CD4-positive, alpha-beta T cell treated with Interferon gamma for 1 hour (primary cell): ENCODE measurements around the gene LRRTM4.

Experiments used
- DNase-seq: peaks from one replicate; pipeline ENCODE4 v3.0.0-alpha.2; 2020

Gene LRRTM4

DNA sequence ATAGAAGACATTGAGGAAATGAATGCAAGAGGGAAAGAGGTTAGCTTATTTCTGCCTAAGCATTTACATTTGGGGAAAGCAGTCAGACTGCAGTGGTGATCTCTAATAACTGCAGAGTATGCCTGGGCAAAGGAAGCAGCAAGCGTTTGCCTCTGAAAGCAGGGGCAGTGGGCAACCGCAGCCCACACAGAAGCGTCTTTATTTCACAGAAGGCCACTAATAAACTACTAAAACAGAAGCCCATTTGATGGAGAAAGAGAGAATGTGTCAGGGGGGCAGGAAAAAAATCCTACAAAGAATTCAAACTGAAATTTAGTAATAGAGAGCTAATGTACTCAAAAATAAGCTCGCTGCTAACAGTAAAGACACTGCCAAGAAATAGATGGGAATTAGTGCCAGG lies 53.1 kb downstream of the LRRTM4 start:
- no peak for DNase-seq

DNA sequence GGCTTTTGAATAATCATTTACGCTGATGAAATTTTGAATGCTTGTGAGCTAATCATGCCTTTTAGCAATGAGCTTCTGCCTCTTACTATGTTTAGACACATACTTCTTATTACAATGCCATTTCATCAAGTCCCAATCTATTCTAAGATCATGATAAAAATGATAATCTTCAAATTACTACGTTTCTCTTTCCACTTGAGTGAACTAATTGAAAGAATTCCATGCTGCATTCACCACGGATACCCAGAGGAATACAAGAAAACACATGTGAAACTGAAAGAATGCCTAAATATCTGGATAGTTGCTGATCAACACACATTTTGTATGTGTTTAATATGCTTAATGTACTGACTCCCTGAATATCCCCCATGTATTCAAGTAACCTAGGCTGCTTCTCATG lies 62.3 kb downstream of the LRRTM4 start:
- DNase-seq: no peak

DNA sequence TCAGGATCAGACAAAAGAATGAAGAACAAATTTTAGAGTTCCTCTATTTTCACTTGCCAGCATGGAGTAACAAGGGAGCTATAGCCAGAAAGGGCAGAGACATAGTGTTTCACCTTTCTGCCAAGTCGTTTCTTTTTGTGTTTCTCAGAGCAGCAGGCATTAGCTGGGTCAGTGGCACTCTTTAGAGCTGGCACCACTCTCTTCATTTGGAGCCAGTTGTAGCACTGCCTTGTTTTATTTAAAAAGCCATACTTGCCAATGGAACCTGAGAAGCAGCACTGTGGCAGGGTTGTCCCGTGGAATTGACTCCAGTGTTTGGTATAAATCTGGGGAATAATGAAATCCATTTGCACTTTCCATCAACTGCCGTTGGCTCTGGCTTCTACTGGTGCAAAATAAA lies 64.0 kb downstream of the LRRTM4 start:
- DNase-seq: no peak

DNA sequence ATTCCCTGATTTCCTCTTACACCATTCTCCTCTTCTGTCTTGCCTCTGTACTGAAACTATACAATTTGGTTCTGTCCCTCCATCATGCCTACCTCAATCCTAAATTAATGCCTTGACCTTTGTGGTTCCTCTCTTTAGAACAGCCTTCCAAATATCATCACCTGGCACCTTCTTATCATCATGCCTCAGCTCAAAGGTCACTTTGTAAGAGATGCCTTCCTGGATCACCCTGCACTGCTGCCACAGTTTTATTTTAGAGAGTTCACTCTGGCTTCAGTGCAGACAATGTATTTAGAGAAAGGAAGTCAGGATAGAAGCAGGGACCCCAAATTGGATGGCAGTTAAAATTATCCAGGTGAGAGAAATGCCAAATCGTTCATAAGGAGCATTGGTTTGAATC lies 64.5 kb downstream of the LRRTM4 start:
- no peak for DNase-seq

DNA sequence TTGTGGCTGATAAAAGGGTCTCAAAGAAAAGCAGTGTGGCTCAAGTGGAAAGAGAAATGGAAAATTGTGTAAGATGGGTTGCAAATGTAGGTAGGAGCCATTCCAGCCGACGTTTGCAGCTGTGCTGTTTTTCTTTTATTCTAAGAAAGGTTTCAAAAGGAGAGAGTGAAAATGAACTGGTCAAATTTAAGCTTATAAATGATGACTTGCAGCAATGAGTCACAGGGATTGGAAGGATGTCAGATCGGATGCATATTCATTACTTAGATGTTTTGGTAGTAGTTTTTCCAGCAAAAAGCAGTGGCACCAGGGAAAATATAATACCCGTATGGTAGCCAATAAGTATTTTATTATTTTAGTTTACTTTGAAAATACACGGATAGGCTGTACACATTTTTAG lies 79.1 kb downstream of the LRRTM4 start:
- no peak for DNase-seq

DNA sequence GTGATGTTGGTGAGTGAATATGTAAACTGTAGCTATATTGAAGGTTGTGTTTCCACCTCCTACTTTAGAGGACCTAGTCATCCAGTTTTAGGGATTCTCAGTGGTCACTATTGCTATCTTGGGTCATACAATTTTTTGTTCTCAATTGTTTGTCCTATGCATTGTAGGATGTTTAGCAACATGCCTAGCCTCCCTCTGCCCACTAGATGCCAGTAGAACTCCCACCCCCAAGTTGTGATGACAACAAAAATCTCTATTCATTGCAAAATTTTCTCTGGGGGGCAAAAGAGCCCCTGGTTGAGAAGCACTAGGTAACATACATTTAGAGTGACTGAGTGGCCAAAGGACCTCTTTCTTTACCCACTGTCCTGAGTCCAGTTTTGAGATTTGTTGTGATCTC lies 87.3 kb downstream of the LRRTM4 start:
- no peak for DNase-seq

DNA sequence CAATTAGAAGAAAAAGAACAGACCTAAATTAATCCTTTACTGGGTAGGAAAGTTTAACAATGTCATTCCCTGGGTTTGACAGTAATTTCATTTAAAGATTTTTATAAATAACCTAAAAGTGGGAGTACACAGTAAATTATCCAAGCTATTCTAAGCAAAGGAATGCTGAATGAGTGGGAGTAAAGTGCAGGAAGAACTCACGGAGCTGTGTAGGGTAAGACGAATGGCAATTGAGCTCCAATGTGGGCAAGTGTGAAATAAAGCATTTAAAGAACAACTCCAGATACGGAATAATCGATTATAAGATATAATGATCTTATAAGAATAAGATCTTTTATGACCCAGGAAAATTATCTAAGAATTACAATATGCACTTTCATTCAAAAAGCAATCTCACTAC lies 93.2 kb downstream of the LRRTM4 start:
- DNase-seq: no peak

DNA sequence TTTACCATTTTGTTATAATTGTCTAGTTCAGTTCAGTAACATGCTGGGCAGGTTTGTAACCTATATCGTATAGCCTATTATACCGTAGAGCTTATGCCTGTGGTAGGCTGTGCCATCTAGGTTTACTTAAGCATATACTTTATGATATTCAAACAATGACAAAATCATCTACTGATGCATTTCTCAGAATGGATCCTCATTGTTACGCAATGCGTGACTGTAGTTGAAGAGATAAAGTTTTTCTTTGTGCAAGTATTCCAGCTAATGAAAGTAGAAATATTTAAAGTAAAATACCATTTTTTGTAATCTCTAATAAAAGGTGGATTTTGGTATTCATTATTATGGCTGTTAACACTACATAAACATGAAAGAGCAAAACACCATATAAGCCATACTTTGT lies 100.2 kb downstream of the LRRTM4 start:
- DNase-seq: no peak

DNA sequence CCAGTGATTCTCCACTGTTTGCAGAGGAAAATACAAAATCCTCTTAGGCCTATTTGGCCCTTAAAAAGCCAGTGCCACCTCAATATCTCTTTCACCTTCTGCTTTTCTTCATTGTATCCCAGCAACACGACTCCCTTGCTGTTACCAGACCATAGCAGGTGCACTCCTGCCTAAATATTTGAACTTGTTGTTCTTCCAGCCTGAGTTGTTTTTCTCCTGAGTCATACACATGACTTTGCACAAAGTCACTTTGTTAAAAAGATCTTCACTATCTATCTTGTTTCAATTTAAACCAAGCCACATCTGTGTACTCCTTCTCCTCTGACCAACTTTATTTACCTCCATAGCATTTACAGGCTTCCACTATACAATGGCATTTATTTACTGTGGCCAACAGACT lies 103.6 kb downstream of the LRRTM4 start:
- no peak for DNase-seq

DNA sequence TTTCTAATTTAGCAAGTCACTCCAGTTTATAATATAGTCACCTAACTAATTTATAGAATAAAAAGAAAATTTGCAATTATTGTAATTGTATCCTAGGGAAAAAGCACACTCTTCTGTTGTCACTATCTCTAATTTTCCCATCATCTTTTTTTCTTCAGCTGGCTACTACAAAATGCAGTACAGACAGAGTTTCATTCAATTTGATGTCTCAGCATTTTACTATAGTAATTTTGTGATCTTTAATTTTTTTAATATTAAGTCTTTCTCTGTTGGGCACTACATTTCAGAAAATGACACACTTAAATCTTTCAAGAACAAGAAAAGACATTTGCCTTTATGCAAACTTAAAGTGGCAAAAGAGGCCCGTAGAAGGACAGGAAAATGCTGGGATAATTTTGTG lies 118.0 kb downstream of the LRRTM4 start:
- DNase-seq: no peak

DNA sequence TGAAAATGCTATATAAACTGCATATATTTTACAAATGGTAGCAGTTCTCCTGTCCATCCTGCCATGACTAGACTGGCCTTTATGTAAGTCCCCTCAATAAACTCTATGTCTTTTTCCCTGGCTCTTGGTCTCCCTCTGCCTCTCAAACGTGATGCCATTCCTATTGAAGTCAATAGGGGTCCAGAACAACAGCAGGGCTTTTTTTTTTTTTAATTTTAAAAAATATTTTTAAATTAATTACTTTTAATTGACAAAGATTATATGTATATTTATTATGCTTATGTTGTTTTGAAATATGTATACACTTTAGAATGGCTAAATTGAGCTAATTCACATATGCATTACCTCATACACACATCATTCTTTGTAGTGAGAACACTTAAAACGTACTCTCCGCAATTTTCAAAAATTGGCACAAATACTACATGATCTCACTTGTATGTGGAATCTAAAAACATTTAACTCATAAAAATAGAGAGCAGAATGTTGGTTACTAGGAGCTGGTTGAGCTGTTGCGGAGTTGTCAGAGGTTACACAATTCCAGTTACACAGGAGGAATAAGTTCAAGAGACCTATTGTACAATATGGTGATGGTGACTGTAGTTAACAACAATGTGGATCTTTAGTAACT lies 123.1 kb downstream of the LRRTM4 start:
- DNase-seq: no peak

DNA sequence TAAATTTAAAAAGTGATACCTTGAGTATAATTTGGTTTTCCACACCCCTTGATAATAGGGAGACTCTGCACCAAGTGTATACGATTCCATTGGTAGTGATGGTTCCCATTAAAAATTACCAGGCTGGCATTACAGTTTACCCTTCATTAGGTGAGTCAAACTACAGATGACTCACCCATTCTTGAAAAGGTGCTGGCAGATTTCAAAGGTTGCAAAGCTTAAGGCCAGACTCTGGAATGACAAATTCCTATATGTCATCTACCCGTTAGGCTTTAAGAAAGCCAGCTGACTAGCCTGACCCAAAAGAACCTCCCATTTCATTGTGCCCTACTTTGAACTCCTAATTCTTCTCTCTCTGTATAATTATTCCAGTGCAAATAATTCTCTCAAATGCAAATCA lies 124.4 kb downstream of the LRRTM4 start:
- no peak for DNase-seq

DNA sequence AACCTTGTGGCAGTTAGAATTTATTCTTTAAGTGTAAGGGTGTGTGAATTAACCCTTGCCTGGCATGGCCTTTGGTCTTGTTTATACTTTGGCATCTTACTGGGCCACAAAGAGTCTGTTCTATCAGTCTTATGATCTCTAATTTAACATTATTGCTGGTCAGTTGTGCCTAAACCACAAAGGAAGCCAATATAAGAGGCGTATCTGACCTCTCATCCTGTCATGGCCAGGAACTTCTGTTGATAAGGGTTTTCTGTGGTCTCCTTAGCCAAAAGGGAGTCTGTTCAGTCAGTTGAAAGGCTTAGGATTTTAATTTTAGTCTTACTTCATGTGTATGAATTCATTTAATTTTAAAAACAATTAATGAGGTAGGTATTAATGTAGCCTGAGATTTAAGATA lies 127.2 kb downstream of the LRRTM4 start:
- DNase-seq: no peak

DNA sequence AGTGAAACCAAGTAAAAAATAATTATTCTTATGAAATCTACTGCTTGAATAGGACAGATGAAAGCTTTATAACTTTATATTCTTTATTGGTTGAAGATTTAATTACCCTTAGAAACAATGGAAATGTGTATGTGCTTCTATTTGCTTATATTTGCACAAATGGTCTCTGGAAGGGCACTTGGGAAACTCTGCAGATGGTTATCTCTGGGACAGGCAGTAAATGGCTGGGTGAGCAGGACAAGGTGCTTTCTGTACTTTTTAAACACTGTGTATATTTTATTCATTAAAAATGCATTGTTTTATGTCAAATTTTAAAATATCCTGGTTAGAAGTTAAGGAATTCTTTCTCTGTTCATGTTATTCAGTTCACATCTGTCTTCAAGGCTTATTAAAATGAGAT lies 131.1 kb downstream of the LRRTM4 start:
- no peak for DNase-seq

DNA sequence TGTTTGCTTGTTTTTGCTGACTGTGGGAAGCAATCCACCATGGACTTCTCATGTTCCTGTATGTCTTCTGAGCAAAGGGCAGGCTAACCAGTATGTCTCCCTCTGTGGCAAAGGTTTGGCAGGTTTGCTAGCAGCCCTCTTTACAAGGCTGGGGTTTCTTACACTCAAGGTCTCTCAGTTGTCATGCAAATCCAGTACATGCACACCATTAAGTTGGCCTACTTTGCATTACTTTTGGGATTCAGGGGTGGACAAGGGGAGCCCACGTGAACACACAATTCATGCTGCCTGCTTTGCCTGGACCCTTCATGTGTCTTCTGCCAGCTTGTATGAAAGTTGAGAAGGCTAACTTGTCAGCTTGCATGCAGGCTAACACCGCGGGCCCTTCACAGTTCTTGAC lies 134.9 kb downstream of the LRRTM4 start:
- DNase-seq: no peak

DNA sequence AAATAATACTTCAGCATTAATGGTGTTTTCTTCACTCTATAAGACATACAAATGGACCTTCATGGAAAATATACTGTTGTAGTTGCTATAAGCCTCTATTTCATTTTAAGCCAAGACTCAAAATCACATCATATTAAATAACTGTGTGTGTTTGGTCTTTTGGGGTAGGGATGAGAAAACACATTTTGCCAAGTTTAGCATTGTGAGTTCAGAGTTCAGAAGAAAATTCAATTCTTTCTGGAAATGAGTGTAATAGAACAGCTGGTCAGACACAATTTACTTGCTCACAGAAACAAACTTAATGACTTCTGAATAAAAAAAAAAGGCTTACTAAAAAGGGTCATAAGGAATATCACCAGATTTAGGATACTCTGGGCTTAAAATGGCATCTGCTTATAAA lies 149.5 kb downstream of the LRRTM4 start:
- DNase-seq: no peak

DNA sequence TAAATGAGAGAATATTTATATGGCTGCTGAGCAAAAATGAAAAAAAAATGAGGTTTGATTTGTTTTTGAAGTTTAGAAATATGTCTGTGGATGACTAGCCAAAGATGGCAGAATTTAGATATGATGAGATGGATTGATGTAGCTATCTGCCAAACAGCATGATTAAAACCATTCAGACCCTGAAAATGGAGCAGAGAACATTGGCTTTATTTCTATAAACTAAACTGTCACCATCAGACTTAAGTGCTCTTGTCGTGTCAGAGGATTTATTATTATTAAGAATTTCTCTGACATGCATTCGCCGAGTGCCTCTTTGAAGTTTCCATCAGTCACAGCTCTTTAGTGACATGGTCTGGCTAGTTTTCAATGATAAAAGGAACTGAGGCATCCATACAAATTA lies 151.7 kb downstream of the LRRTM4 start:
- DNase-seq: no peak

DNA sequence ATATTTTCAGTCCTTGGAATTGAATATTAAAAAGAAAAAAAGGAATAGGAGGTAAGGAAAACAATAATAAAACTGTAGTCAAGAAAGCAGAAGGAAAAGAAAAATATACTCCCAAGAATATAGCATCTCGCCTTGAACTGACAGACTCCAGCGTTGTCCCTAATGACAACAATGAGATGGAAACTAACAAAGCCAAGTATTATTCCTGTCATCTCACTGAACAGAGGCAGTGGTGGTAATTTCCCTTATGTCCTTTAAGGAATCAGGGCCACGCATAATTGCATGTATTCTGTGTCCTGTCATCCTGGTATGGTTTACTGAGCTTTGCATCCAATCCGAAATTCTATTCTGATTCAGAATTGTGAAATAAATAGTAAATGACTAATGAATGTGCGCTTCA lies 158.9 kb downstream of the LRRTM4 start:
- no peak for DNase-seq

DNA sequence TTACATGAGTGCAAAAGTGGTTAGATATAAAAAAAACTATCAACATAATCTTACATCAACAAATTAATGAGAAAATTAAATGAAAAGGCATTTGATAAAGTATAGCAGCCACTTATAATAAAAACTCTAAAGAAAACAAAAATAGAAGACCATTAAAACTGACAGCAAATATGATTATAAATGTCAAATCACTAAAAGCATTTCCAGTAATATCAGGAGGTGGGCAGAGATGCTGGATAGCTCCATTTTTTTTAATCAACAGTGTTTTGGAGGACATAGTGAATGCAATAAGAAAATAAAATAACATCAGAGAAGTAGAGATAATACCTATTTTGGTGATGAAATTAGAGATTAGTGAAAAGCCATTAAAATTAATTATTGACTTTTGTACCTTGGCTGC lies 173.4 kb downstream of the LRRTM4 start:
- no peak for DNase-seq

DNA sequence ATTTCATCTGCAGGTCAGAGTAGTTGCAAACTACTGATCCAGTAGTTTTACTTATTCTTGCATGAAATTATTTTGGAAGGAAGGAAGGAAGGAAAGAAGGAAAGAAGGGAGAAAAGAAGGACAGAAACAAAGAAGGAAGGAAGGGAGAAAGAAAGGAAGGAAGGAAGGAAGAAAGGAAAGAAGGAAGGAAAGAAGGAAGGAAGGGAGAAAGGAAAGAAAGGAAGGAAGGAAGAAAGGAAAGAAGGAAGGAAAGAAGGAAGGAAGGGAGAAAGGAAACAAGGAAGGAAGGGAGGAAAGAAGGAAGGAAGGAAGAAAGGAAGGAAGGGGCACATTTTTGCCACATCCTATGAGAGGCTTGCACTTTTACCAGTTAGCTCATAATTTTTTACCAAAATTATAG lies 186.2 kb downstream of the LRRTM4 start:
- DNase-seq: no peak

DNA sequence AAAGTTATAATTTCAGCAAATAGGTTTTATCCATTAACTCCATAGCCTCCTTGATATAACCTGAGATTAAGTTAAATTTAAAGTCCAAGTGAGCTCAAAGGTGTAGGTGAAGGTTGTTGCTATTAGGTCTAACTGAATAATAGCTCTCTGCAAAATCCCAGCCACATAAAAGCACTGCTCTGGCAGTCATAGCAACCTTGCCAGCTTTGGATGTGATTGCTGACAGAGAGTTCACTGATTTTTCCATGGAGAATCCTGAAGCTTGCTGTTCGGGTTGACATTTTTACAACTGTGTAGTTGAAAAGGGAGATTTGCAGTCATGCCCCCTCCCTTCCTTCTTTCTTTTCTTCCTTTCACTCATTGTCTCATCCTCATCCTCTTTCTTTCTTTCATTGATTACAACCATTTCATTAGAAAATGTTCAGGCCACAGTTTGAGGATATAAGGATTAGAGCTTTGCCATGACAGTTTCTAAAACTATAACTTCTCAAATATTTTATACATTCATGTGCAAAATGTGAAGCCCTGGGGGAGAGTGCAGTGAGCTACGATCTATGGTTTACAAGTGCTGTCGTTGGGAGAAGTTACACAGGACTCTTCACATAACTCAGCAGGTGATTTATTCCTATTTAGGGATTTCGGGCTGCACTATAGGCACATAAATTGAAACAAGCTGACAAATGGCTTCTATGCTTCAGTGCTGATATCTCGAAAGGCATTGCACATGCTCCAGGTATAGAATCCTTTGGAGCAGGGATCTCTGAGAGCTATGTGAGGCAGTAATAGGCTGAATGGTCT lies 193.8 kb downstream of the LRRTM4 start:
- DNase-seq: no peak

DNA sequence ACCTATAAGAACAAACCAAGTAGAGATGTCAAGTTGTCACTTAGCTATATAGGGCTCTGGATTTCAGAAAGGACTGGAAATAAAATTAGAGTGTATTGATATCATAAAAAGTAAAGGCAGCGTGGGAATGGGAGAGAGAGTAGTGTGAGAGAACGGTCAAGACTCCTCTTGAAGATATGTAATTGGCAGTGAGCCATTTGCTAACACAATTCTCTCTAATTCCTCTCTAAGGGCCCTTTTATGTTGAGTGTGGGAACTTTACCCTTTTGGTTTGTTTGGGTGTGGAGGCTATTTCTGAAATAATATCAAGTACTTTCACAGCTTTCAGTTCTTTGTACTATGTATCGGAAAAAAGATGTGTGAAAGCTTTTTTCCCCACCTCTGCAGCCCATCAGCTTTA lies 196.8 kb downstream of the LRRTM4 start:
- DNase-seq: no peak

DNA sequence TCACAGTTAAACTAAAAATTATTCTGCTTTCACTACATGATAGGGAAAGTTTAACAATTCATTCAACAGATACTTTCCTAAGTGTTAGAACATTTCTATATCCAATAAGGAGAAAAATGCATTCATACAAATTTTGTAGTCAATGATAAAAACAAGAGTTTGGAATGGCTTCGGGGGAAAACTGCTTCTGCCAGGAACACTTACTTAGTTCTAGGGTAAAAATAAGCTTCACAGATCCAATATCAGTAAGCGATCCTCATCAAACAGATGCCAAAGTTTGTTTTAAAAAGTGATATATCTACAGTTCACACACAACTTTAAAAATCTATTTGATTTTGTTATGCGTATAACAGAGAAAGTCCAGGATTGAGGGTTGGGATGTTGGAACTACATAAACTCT lies 199.7 kb downstream of the LRRTM4 start:
- no peak for DNase-seq

DNA sequence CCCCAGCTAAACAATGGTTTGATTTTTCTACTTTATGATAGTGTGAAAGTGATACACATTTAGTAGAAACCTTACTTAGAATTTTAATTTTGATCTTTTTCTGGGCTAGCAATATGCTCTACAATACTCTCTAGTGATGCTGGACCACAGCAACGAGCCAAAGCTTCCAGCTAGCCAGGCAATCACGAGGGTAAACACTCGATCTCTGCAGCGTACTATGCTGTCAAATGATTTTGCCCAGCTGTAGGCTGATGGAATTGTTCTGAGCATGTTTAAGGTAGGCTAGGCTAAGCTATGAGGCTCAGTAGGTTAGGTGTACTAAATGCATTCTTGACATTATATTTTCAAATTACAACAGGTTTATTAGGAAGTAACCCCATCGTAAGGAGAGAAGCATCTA lies 207.5 kb downstream of the LRRTM4 start:
- DNase-seq: no peak

DNA sequence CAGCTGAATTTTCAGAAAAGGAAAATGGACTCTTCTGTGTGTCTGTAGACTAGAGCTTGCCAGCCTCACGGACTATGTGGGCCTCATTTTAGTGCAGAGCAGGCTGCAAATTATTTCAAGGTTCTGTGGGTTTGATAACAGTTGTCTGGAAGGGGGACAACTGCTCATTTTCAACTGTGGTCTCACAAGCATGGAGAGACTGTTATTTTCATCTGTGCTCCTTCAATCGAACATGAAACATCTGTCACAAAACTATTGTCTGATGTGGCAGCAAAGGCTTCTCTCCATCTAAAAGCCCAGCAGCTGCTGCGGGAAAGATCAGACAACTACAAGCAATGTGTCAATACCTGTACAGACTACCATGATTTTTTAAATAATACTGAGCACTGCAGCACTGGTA lies 211.8 kb downstream of the LRRTM4 start:
- no peak for DNase-seq
